Ureter (tissue), 1 donor: ENCODE measurements around the gene UGT3A2. TPM values are rescaled to one million over a fixed set of nuclear protein-coding genes. Genes with fewer than 3 reads are reported as not detected.

Experiments used
- DNase-seq: peaks from one replicate; pipeline ENCODE4 v3.0.0-alpha.2; 2020; ENCODE audit warnings: low spot score
- total RNA-seq: library from RNA; stranded (reverse); gene quantifications from one replicate; pipeline ENCODE4 v1.2.4, GENCODE V29; 2023
- donor health status: DM: yes; HTN: yes; CAD: no.

Gene UGT3A2
- total RNA-seq, 1 donor from 2014 or later = 0.44 TPM

GRCh38 chr5:36009698-36010097 lies 57.0 kb downstream of the UGT3A2 start:
- no peak for DNase-seq

- DNase-seq = no peak
These were observed 59.3 kb downstream of the UGT3A2 start for GRCh38 chr5:36007366-36007765.

GRCh38 chr5:36006163-36006562 lies 60.5 kb downstream of the UGT3A2 start:
- no peak for DNase-seq

- no peak for DNase-seq
These were observed 65.7 kb downstream of the UGT3A2 start for GRCh38 chr5:36001032-36001431.

GRCh38 chr5:35999547-35999946 lies 67.1 kb downstream of the UGT3A2 start:
- DNase-seq = no peak

GRCh38 chr5:35996076-35996475 lies 70.6 kb downstream of the UGT3A2 start:
- no peak for DNase-seq

- DNase-seq = no peak
These were observed 75.6 kb downstream of the UGT3A2 start, which contains the start of gene UGT3A1 for GRCh38 chr5:35990941-35991611. UGT3A1 (minus strand) TSS chr5:35991390; CDS start chr5:35991240, 150 bp downstream.

GRCh38 chr5:35990520-35990919 lies 76.2 kb downstream of the UGT3A2 start:
- DNase-seq = no peak

GRCh38 chr5:35988529-35988928 lies 78.2 kb downstream of the UGT3A2 start:
- no peak for DNase-seq

GRCh38 chr5:35987776-35988175 lies 78.9 kb downstream of the UGT3A2 start:
- no peak for DNase-seq

Other genes starting within 250 kb of the UGT3A2 start
- 34.9 TPM for gene IL7R, start 210.0 kb downstream of the UGT3A2 start, total RNA-seq
- not detected for gene CAPSL, start 128.3 kb downstream of the UGT3A2 start, total RNA-seq
- gene UGT3A1, start 75.5 kb downstream of the UGT3A2 start, total RNA-seq = not detected
- gene LMBRD2, start 85.0 kb upstream of the UGT3A2 start, total RNA-seq = 23.7 TPM
- gene SKP2, start 85.2 kb upstream of the UGT3A2 start, total RNA-seq = 28.7 TPM
- 36.8 TPM for gene NADK2, start 175.0 kb upstream of the UGT3A2 start, total RNA-seq
- 8.1 TPM for gene RANBP3L, start 235.0 kb upstream of the UGT3A2 start, total RNA-seq